ENCODE results near the gene DDX52.

The DDX52 gene

DNA sequence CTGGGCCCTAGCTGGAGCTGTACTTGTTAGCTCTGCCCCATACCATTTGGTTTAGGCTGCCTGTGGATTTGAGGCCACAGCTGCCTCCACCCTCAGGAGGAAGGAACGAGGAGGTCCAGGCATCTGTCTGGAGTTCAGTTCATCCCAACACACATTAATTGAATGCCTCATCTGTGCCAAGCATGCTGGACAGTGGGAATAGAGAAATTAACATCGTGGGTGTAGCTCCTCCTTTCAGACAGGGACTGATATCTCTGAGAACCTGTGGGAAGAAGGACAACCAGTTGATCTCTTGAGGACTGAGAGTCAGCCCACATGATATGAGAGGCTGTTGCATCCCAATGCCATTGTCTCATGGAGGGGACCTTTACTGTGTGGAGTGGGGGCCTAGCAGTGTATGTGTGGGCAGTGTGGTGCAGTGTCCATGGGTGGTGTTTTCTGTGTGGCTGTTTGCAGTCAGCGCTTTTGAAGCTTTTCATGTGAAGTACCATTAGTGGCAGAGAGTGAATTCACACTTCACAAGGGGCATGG, 29.4 kb upstream of the DDX52 start:
- no peak overlapping the region for H3K27ac Mint-ChIP-seq
- peaks cover 69% of the 10 kb centered on the region for H3K4me1 Mint-ChIP-seq
- H3K36me3 Mint-ChIP-seq (ENCODE audit: low read depth): no peaks in the 10 kb centered on the region
- H3K9me3 Mint-ChIP-seq: peaks cover 2% of the 10 kb centered on the region
- no peak for DNase-seq
- H3K4me3 Mint-ChIP-seq: no peak overlapping the region
- peaks cover 12% of the 10 kb centered on the region for H3K27me3 Mint-ChIP-seq (ENCODE audit: low read depth, poor library complexity)
- TF ChIP-seq, protein P1, sequence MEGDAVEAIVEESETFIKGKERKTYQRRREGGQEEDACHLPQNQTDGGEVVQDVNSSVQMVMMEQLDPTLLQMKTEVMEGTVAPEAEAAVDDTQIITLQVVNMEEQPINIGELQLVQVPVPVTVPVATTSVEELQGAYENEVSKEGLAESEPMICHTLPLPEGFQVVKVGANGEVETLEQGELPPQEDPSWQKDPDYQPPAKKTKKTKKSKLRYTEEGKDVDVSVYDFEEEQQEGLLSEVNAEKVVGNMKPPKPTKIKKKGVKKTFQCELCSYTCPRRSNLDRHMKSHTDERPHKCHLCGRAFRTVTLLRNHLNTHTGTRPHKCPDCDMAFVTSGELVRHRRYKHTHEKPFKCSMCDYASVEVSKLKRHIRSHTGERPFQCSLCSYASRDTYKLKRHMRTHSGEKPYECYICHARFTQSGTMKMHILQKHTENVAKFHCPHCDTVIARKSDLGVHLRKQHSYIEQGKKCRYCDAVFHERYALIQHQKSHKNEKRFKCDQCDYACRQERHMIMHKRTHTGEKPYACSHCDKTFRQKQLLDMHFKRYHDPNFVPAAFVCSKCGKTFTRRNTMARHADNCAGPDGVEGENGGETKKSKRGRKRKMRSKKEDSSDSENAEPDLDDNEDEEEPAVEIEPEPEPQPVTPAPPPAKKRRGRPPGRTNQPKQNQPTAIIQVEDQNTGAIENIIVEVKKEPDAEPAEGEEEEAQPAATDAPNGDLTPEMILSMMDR (IDR thresholded peaks at IDR 0.05): no peak

GRCh38 chr17:37671824-37672547, 28.7 kb upstream of the DDX52 start:
- Mint-ChIP-seq H3K27me3 (ENCODE audit: low read depth, poor library complexity) (peaks cover 8% of the 10 kb centered on the region), H3K4me3 (no peak overlapping the region), H3K9me3 (no peaks in the 10 kb centered on the region), H3K36me3 (ENCODE audit: low read depth) (no peaks in the 10 kb centered on the region), H3K27ac (no peak overlapping the region), H3K4me1 (peaks cover 63% of the 10 kb centered on the region)
- DNase-seq: no peak
- TF ChIP-seq, protein P1 (IDR thresholded peaks at IDR 0.05): no peak

DNA sequence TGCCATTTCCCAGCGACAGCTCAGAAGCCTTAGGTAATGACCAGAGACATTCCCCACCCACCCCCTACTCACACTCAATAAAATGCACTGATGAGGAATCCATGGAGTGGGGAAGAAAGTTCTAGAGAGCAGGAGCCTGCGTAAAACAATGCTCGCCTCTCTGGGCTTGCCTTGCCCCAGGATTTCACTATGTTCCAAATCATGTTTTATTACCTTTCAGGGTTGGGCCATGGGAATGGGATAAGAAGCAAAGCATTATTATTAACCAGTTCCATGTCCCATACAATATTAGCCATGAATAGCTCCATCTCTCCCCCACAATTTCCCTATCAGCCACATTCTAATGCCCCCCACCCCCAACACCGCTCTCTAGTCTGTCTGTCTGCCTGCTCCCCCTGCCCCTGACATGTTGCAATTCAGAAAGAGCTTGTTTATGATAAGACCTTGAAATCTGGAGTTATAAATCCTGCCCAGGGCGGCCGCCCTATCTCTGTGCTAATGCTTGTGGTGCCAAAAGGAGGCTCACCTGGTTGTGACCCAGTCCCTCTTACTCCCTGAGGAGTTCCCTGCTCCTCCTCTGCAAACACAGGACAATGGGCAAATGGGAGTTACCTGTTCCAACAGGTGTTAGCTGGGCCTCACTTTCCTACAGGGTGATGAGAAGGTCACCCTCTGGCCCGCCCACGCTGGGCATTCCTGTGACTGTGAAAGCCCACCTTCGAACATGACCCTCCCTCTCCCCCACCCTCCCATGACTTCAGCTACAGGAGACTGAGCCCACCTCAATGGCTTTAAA, 28.0 kb upstream of the DDX52 start:
- DNase-seq: no peak
- H3K9me3 Mint-ChIP-seq: no peaks in the 10 kb centered on the region
- H3K27me3 Mint-ChIP-seq (ENCODE audit: low read depth, poor library complexity): peaks cover 6% of the 10 kb centered on the region
- peaks cover 55% of the 10 kb centered on the region for H3K4me1 Mint-ChIP-seq
- H3K27ac Mint-ChIP-seq: peak overlapping the region; percentile 66
- no peak overlapping the region for H3K4me3 Mint-ChIP-seq
- TF ChIP-seq, protein P1 (IDR thresholded peaks at IDR 0.05): no peak
- no peaks in the 10 kb centered on the region for H3K36me3 Mint-ChIP-seq (ENCODE audit: low read depth)

GRCh38 chr17:37667039-37667438, 23.8 kb upstream of the DDX52 start:
- Mint-ChIP-seq H3K9me3 (no peaks in the 10 kb centered on the region), H3K36me3 (ENCODE audit: low read depth) (no peaks in the 10 kb centered on the region), H3K27ac (no peak overlapping the region), H3K4me3 (no peak overlapping the region), H3K27me3 (ENCODE audit: low read depth, poor library complexity) (peaks cover 3% of the 10 kb centered on the region), H3K4me1 (peaks cover 31% of the 10 kb centered on the region)
- no peak for DNase-seq
- TF ChIP-seq, protein P1 (IDR thresholded peaks at IDR 0.05): no peak

GRCh38 chr17:37664214-37664613, 21.0 kb upstream of the DDX52 start:
- Mint-ChIP-seq H3K27ac (no peak overlapping the region), H3K4me1 (peaks cover 30% of the 10 kb centered on the region), H3K36me3 (ENCODE audit: low read depth) (no peaks in the 10 kb centered on the region), H3K4me3 (no peak overlapping the region), H3K9me3 (no peaks in the 10 kb centered on the region), H3K27me3 (ENCODE audit: low read depth, poor library complexity) (peaks cover 8% of the 10 kb centered on the region)
- DNase-seq: no peak
- TF ChIP-seq, protein P1 (IDR thresholded peaks at IDR 0.05): no peak

Data from nephron progenitor cell (in vitro differentiated cells).